ENCODE results near the gene TNFSF13B. TPM values are rescaled to one million over a fixed set of nuclear protein-coding genes. Genes with fewer than 3 reads are reported as not detected.

The TNFSF13B gene
- total and polyA plus RNA-seq, 2 of the 8 experiments (the other 6 are each of a cell fraction or from before 2014, with no cell fraction given): not detected

- no peak for TF ChIP-seq HDAC2 (IDR thresholded peaks at IDR 0.05; ENCODE audit: borderline replicate concordance in 1 of 2, low read depth in 2 of 2, low read length in 2 of 2)
Measured at GRCh38 chr13:108315991-108316390, 46.5 kb downstream of the TNFSF13B start (continued).

All from H1 (cell line).